ENCODE data around the gene PEX11B.

The PEX11B gene, protein sequence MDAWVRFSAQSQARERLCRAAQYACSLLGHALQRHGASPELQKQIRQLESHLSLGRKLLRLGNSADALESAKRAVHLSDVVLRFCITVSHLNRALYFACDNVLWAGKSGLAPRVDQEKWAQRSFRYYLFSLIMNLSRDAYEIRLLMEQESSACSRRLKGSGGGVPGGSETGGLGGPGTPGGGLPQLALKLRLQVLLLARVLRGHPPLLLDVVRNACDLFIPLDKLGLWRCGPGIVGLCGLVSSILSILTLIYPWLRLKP

DNA sequence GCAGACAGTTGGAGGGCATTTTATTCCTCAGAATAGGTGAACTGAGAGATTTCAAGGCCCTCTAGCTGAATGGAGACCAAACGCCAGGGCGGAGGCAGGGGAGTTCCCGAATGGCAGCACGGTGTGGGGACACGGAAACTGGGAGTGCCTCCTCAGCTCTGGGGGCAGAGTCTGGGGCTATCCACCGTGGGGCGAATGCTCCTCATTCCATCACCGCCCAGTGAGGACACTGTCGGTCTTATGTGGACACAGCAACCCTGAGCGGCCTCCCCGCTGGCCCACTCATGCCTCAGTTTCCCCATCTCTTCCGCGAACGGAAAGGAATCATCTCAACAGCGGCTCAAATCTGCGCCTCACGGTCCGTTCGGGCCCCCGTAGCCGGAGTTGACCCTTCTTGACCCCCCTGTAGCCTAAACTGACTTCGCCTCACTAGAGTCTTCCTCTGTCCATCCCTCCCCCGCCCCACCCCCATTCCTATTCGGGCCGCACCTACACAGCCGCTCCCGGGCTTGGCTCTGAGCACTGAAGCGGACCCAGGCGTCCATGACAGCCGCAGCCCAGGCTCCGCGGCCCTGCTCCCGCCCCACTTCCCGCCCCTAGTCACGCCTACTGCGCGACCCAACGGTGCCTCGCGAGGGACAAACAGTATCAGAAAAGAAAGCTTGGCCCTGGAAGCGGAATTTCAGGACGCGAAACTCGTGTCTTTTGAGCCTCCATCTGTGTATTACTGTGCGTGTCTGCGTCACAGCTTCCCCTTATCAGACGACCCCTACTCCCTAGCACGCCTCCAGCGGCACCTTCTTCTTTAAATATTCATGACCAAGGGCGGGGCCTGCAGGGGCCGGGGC lies at the start of gene PEX11B:
TSS of gene PEX11B (minus strand) at position 574 of the 848 bp plus-strand sequence. CDS start at position 545, 29 bp downstream.
- intact Hi-C loops (cut with DNase I) = loop anchor here (2.0 kb wide), 1 partner anchor 38 kb away; no protein-coding TSS in a partner anchor
- DNase-seq = peak; percentile 85 to 98 (median 91)

DNA sequence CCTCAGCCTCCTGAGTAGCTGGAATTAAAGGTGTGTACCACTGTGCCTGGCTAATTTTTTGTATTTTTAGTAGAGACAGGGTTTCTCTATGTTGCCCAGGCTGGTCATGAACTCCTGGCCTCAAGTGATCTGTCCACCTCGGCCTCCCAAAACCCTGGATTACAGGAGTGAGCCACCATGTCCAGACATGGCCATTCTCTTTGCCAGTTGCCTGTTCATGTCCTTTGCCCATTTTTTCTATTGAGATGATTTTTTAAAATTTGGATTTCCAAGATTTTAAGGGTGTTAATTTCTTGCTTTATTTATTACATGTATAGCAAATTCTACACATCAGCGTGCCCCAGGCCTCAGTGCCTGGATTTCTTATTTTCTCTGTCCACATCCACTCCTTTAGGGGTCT lies 48.8 kb upstream of the PEX11B start:
- DNase-seq = no peak
- intact Hi-C loops (cut with DNase I) = no loop called here

DNA sequence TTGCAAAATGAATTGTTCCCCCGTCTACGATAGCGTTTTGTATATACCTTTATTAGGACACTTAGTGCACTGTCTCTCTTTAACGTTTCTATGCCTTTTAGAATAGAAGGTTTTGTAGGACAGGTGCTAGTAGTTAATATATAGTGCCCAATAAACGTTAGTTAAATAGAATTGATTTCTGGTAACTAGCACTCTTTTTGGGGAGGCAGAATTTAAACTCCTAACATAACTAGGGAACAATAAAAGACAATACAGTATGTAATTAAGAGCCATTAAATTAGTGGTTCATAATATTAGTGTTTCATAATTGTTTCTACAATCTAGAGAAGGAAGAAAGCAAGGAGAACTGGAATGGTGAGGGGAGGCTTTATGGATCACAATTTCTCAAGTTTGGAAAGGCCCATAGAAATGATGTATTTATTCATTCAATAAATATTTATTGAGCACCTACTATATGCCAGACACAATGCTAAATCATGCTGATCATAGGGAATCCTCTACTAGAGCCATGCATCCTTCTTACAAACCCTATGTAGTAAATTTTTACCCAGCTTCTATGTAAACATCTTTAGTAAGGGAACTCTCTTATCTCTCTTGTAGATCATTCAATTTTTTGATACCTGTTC lies 46.7 kb upstream of the PEX11B start:
- intact Hi-C loops (cut with DNase I) = no loop called here

DNA sequence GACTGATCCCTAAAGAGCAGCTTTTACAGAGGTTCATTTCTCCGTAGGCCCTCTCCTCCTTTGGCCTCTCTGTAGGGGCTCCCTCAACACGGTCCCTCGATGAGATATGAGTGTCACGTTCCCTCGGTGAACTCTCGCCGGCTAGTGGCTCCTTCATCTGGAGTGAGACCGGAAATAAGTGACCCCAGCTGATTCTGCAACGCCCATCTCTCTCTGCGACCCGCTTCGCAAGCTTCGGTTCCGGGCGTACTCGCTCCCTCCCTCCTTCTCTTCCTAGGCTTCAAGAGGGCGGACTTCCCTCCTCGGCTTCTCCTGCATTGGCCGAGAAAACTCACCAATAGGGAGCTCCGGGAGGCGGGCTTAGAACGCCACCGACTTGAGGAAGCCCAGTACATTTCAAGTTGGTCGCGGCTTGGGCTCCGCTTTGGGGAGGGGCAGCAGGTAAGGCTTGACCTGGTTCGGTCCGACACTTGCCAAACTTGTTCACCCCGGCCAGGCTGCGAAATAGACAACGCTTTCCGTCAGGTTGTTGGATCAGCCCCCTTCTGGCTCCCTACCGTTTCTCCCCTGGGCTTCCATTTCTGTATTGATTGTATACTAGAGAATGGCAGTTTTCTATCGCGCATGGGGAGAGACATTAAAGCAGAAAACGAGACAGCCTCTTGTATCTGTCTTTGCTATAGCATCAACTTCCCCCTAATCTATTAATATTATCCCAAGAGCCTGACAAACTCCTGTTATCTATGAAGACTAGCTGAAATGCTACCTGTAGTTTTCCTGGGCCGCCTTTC lies 46.0 kb upstream of the PEX11B start, which contains the start of the genes ANKRD34A and POLR3GL:
TSS of gene ANKRD34A (minus strand) at position 248 of the 791 bp plus-strand sequence. CDS start 2,816 bp downstream, outside the sequence.
TSS of gene POLR3GL (plus strand) at position 363 of the 791 bp plus-strand sequence. CDS start 10,176 bp downstream, outside the sequence.
- peak; percentile 89 to 99 (median 94) for DNase-seq
- intact Hi-C loops (cut with DNase I) = no loop called here

More for the DNA sequence above, 46.7 kb upstream of the PEX11B start:
- no peak for DNase-seq

DNA sequence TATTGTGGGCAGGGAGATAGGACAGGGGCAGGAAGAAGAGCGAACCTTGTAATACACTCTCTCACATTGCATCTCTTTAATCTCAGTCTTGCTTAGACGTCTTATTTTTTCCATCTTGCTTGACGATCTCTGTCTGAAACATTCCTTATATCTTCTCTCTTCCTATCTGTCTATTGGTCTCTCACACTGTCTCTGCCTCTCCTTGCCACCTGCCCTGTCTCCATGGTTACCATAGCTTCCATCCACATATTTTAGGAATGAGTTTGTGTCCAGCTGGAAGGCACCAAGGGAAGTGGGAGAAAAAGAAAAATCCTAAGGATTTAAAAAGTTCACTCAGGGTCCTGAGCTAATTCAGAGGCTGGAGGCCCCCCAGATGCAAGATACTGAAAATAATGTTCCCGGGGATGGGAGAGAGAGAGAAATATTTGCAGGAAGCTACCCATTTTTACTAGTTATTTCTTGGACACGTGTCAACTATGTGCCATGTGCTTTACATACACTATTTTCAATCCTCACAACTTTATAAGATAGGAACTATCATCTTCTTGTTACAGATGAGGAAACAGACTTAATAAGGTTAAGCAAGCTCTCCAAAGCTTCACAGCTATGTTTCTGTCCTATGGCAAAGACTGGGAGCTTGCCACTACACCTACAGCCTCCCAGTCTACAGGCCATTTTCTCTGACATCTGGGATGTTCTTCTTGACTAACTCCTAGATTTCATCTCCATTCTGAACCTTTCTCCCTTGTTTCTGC lies 44.9 kb upstream of the PEX11B start:
- DNase-seq = no peak
- intact Hi-C loops (cut with DNase I) = no loop called here

DNA sequence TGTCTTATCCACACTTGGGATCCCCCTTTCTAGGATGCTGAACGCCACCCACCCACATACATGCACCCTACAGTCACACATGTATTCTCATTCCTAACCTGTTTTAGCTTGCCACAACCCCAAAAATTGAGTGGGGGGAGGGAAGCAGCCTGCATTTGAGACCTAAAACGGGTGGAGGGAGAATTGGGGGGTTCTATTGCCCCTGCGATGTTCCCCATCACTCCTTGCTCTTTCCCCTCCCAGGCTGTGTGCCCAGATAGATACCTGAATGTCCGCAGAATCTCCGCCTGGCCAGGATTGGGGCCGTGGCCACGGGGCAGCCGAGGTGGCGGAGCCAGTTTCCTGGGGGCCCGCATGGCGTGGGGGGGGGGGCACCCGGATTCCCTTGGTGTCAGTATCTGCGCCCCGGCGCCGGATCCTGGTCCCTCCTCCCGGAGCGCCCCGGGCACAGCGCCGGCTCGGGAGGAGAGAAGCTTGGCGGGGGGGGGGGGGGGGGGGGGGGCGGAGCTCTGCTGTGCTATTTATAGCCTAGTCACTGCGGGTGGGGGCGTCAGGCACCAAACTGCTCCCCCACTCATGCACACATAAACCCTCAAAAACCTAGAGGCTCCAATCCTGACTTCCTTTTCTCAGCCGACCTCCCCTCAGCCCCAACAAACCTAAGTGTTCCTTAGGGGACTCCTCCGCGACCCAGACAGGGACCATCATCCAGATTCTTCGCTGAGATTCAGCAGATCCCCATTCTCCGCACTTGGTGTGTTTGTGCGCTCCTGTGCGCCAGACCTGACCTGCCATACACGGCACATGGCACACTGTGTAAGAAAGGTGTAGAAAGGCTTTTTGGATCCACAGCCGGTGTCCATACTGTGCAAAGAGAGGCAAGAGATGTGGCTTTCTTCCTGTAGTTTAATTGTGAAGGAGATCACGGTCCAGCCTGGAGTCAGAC lies 43.9 kb upstream of the PEX11B start:
- intact Hi-C loops (cut with DNase I) = no loop called here
- peak; percentile 58 to 96 (median 76) for DNase-seq

DNA sequence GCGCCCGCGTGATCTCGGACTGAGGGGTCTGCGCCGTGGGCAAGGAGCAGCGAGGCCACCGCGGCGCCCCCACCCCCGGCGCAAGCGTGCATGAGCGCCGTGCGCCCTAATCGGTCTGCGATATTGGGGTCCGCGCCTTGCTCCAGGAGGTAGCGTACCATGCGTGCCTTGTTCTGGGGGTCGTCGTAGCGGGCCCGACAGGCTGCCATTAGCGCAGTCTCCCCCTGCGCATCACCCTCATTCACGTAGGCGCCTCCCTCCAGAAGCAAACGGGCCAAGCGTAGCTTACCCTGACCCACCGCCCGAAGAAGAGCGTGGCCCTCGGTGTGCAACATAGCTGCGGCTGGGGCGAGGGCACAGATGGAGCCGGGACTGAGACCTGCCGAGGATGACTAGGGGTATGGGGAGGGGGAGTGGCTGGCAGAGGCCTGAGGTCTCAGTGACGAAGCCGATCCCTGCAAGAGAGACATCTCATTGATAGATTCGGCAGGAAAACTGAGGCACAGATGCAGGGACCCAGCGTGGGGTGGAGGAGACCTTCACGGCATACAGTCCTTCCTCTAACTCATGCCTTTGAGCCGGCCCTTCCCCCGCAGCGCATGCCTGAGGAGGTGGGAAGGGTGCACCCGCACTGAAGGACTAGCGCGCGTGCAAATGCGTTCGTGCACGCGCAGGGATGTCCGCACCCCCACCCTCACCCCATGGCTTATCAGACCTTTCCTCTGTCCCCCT lies 43.1 kb upstream of the PEX11B start:
- intact Hi-C loops (cut with DNase I) = no loop called here
- DNase-seq = peak; percentile 53 to 97 (median 78)

DNA sequence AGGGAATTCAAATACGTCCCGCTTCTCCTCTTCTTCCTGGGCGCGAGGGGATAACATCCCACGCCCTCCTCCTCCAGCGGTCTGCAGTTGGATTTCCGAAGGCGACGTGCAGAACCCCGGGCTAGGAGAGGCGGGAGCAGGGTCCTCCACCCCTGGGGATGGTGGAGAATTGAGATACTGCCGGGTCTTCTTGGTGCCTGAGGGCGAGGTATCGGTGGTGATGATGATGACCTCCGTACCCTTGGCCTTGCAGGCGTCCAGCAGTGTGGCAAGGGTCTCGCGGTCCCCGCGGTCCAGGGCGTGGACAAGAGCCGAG lies 42.5 kb upstream of the PEX11B start:
- DNase-seq = no peak
- intact Hi-C loops (cut with DNase I) = no loop called here

DNA sequence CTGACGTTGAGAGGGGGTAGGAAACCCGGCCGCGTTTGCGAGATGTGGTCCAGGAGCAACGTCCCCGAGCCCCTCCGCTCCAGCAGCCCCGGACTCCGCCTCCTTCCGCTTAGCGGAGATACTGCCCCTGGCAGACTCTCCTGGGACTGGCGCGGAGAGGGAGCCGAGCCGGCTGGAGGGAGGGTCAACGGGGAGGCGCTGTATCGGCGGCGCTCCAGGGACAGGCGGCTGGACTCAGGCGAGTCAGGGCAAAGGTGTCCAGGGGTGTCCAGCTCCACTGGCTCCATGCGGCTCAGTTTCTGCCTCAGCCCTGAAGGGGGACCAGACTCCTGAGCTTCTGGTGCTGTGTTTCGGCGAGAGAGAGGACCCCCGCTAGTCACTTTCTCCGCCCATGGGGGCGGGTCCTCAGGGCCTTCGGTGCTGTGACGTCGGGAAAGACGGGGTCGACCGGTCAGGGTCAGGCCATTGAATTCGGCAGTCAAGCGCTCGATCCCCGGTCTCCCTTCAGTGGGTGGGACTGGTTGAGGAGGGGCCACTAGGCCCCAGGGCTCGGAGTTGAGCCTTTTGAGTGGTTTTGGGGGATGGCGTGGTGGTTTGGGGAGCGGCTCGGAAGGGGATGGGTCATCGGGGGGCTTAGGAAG lies 42.1 kb upstream of the PEX11B start:
- DNase-seq = peak; percentile 48 to 95 (median 68)
- intact Hi-C loops (cut with DNase I) = no loop called here

DNA sequence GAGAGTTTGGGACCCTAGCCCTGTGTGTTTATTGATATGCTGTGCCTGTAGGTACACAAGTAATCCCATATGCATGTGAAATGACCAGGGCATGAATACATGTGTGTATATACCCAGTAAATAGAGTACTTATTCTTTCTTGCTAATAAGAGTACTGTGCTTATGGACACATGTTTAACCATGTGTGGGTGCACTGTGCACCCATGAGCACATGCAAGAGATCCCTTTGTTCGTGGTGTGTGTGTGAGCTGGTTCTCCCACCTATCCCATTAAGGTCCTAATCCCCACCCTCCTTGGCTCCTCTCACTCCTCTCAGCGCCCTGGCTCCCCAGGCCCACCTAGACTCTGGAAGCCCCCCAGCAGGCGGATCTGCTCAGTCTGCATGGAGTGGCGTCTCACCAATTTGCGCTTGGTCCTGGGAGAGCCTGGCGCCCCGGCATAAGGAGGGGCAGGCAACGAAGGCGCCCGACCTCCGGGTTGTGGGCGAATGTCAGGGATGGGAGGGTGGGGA lies 41.5 kb upstream of the PEX11B start:
- DNase-seq = no peak
- intact Hi-C loops (cut with DNase I) = loop anchor here (5.0 kb wide), 1 partner anchor 77 kb away; no protein-coding TSS in a partner anchor

DNA sequence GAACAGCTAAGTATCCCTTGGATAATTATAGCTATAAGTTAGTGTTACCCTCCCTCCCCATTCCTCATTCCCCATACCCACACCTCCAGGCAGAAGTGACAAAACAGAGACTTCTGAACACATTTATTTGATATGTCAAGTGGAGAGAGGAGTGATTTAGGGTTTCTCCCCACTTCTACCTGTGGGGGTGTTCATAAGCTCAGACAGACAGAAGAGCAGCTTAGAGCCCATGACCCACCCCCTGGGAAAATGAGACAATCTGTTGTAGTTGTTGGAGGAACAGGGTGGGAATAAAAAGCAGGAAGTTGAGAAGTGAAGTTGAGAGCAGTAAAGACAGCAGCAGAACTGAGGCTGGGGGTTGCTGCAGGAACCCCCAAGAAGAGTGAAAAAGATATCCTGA lies 40.8 kb upstream of the PEX11B start:
- intact Hi-C loops (cut with DNase I) = loop anchor here (5.0 kb wide), 1 partner anchor 78 kb away; no protein-coding TSS in a partner anchor

DNA sequence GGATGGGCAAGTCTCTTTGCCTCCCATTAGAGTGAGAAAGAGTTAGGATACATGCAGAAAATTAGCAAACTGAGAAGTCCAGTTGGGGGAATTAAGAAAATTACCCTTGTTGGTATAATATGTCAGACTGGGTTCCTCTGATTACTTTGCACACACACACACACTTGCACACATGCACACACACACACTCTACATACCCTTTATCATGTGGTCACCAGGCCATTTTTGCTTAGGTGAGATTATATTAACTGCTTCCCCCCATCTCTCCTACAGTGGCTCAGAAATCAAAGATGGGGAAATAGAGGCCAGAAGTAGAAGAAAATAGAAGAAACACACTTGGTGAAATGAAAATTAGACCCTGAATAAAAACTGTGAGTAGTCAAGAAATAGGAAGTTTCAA lies 40.2 kb upstream of the PEX11B start:
- intact Hi-C loops (cut with DNase I) = loop anchor here (5.0 kb wide), 1 partner anchor 79 kb away; no protein-coding TSS in a partner anchor

More for the DNA sequence above, 40.8 kb upstream of the PEX11B start:
- no peak for DNase-seq

DNA sequence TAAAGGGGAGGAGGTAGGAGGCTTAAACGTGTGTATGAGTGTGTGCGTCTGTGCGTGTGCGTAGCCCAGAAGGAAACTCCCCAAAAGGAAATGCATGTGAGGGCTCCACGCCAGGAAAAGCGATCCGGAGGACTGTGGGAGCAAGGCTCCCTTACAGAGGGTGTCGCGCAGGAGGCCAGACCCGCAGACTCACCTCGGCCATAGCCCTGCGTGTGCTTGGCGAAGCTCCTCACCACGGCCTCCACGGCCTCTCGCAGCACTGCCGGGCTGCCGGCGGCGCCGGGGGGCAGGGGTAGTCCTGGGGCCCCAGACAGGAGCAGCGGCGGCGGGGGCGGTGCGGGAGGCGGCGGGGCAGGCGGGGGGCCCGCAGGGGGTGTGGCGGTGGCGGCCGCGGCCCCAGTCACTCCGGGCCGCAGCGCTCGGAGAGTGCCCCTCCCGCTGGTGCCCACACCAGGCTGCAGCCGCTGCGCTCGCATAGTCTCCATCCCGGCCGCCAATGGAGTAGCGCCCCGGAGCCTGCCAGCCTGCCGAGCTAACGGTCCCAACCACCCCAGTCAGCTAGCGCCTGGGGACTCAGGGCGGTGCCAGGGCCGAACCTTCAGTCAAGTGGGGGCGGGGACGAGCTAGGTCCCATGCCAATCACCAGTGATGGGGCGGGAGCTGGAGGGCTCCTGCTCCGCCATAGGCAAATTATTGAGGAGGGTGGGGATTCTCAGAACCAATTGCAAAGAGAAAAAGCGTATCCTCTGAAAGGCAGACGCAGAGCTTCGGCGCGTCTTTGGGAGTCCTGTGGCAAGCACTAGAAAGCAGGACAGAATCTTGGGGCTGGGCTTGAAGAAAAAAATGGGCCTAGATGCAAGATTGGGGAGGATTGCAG lies 39.2 kb upstream of the PEX11B start, which contains the start of gene LIX1L:
TSS of gene LIX1L (minus strand) at position 575 of the 877 bp plus-strand sequence. CDS start at position 485, 90 bp downstream.
- intact Hi-C loops (cut with DNase I) = loop anchor here (2.0 to 5.0 kb wide), 4 partner anchors 31 to 80 kb away; partner anchors contain the start of genes PEX11B and RBM8A

More for the DNA sequence above, 40.2 kb upstream of the PEX11B start:
- DNase-seq = no peak

DNA sequence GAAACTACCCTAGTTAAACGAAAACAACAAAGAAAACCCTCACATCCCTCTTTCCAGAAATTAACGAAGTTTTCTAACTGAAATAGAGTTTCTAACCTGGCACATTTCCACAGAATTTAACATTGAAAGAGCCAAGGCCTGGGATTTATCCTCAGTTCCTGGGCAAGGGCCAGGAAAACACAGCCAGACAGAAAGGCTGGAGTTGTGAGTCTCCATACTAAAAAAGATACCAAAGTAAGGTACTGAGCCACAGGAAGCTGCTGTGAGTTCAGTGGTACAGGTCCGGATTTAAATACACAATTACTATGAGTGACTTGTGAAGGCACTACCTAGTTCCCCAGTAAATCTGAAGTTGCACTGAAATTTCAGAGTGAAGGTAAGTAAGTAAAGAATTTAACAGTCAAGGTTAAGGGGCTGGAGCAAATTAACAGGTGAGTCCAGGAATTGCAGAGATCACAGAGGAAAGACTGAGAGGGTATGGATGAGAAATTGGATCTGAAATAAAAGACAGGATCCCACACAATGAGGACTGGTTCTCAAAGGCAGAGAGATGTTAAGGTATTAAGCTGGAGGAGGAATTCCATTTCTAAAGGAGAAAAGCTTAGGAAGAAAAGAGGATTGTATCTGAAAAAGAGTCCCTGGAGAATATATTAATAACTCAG lies 38.4 kb upstream of the PEX11B start:
- DNase-seq = no peak
- intact Hi-C loops (cut with DNase I) = loop anchor here (2.0 to 5.0 kb wide), 4 partner anchors 30 to 80 kb away; partner anchors contain the start of genes PEX11B and RBM8A

More for the DNA sequence above, 39.2 kb upstream of the PEX11B start, which contains the start of gene LIX1L:
- peak; percentile 95 to 99 (median 97) for DNase-seq

DNA sequence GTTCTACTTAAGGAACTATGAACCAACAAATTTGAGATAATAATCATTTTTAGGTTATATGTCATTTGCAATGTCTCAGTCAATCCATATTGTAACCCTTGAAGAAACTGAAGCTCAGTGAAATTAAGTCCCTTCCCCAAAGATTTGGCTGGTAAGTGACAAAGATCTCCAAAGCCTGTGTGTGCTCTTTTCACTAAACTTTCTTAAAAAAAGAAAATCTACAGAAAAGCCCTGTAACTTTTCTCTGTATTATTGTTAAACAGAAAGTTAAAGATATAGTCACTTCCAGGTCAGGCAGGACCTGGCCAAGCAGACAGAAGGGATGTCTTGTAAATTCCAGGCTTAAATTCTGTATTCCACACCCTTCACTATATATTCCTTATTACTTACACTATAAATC lies 37.8 kb upstream of the PEX11B start:
- intact Hi-C loops (cut with DNase I) = loop anchor here (2.0 to 5.0 kb wide), 4 partner anchors 30 to 81 kb away; partner anchors contain the start of genes PEX11B and RBM8A
- DNase-seq = no peak
